WERI-Rb-1 (cell line): ENCODE results near the gene GPR84.
"Not testable (repeated sequence)": the region's sequence is repeated elsewhere in the genome, so short reads cannot be mapped to it uniquely, and the experiment has no call there.

Experiments
- DNase-seq: peaks from one replicate; pipeline ENCODE4 v3.0.0-alpha.2; 2020
- H3K27ac ChIP-seq: fragments of 250-450 bp; sonication (Bioruptor Pico); 2 replicates; pipeline ENCODE4 v1.5.1; 2020; ENCODE audit warnings: mild to moderate bottlenecking, moderate library complexity
- H3K27me3 ChIP-seq: fragments of 250-450 bp; sonication (Bioruptor Pico); 2 replicates; pipeline ENCODE4 v1.5.1; 2021; ENCODE audit warnings: mild to moderate bottlenecking, low read depth, moderate library complexity; ENCODE audit not compliant: insufficient read depth, severe bottlenecking
- H3K36me3 ChIP-seq: fragments of 250-450 bp; sonication (Bioruptor Pico); 2 replicates; pipeline ENCODE4 v1.5.1; 2020; ENCODE audit warnings: mild to moderate bottlenecking, moderate library complexity
- H3K4me3 ChIP-seq: 2 replicates; pipeline ENCODE4 v1.5.1; 2011; ENCODE audit warnings: low read depth, mild to moderate bottlenecking, control low read depth, low read length
- H3K9me3 ChIP-seq: fragments of 250-450 bp; sonication (Bioruptor Pico); 2 replicates; pipeline ENCODE4 v1.5.1; 2021; ENCODE audit warnings: mild to moderate bottlenecking, moderate library complexity; ENCODE audit not compliant: severe bottlenecking
- CTCF ChIP-seq: IDR thresholded peaks from 2 replicates; pipeline ENCODE4 v1.5.1; 2011; ENCODE audit warnings: low read depth, mild to moderate bottlenecking, control low read depth, inconsistent platforms, low read length

GPR84 gene

GRCh38 chr12:54328595-54329337 lies 35.5 kb downstream of the GPR84 start:
- H3K9me3 ChIP-seq = no peaks in the 10 kb centered on the region
- H3K4me3 ChIP-seq = no peak overlapping the region
- H3K27ac ChIP-seq = 0 out of 2 replicates have a peak overlapping the region, but pooled peaks have one; percentile 9
- H3K36me3 ChIP-seq = no peaks in the 10 kb centered on the region; the same call in 1 of the 2 replicates
- no peak for DNase-seq
- H3K27me3 ChIP-seq = no peaks in the 10 kb centered on the region
- TF ChIP-seq CTCF = no peak

GRCh38 chr12:54325442-54326109 lies 38.7 kb downstream of the GPR84 start:
- H3K9me3 ChIP-seq, DNase-seq, H3K27me3 ChIP-seq, H3K36me3 ChIP-seq: not testable (repeated sequence)
- H3K27ac ChIP-seq = peak overlapping the region; percentile 80
- peak overlapping the region; percentile 73 for H3K4me3 ChIP-seq

- Histone ChIP-seq H3K27ac (peak within 1 kb of the TSS; percentile 80), H3K9me3 (no peaks in the 10 kb centered on the region), H3K36me3 (no peaks in the 10 kb centered on the region; the same call in 1 of the 2 replicates), H3K27me3 (no peaks in the 10 kb centered on the region), H3K4me3 (peak within 1 kb of the TSS; percentile 73)
- TF ChIP-seq CTCF = peak; percentile 84
- DNase-seq = peak; percentile 97
Measured at GRCh38 chr12:54324617-54325441, 39.5 kb downstream of the GPR84 start, which contains the start of gene COPZ1. COPZ1 (plus strand) TSS chr12:54325131; CDS start chr12:54325164, 33 bp downstream.

GRCh38 chr12:54321363-54321762 lies 42.9 kb downstream of the GPR84 start:
- Histone ChIP-seq H3K36me3 (no peaks in the 10 kb centered on the region; the same call in 1 of the 2 replicates), H3K27ac (no peak overlapping the region), H3K9me3 (no peaks in the 10 kb centered on the region), H3K4me3 (no peak overlapping the region), H3K27me3 (no peaks in the 10 kb centered on the region)
- TF ChIP-seq CTCF = no peak
- DNase-seq = no peak
